ENCODE data around the gene CACNG4. TPM values are rescaled to one million over a fixed set of nuclear protein-coding genes. Genes with fewer than 3 reads are reported as not detected.

Gene CACNG4
- total RNA-seq, 4 donors from 2014 or later = 0.42 to 0.91 TPM; not detected in 2

DNA sequence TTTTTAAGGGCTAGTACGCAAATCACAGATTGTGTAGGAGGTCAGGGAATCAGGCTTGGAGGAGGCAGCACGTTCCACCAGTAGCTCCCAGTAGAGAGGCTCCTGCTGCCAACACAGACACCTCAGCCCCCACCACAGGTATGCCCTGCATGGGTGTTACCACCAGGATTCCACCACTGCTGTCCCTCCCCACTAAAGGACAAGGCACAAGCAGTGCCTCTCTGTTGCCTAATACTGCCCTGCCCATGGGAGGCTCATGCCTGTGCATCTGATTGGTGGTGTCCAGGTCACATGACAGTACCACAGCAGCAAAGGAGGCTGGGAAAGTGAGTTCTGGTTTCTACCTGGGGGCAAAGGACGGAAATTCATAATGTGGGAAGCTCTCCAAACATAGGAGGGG lies 33.6 kb upstream of the CACNG4 start:
- no peak for TF ChIP-seq CTCF (IDR thresholded peaks at IDR 0.05)
- no peak for TF ChIP-seq POLR2A (IDR thresholded peaks at IDR 0.05)
- no peak for DNase-seq (ENCODE audit: low spot score in 2 of 2)
- no peak overlapping the region for H3K4me3 ChIP-seq (ENCODE audit: low read depth, poor library complexity, severe bottlenecking)
- intact Hi-C loops (cut with DNase I; ENCODE audit: low total_unique reads) = no loop called here
- 35 to 65% methylated on average over 3 of the region's 3 CpGs for WGBS, 2 donors

DNA sequence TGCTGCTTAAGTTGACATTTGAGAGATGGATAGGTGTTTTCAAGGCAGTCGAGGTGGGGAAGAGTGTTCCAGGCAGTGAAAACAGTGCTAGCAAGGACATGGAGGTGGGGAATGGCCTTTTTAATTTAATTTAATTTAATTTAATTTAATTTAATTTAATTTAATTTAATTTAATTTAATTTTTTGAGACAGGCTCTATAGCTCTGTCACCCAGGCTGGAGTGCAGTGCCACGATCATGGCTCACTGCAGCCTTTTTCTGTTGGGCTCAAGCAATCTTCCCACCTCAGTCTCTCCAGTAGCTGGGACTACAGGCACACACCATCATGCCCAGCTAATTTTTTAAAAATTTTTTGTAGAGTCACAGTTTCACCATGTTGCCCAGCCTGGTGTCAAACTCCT lies 32.2 kb upstream of the CACNG4 start:
- intact Hi-C loops (cut with DNase I; ENCODE audit: low total_unique reads) = no loop called here
- H3K4me3 ChIP-seq (ENCODE audit: low read depth, poor library complexity, severe bottlenecking) = no peak overlapping the region
- TF ChIP-seq CTCF (IDR thresholded peaks at IDR 0.05) = no peak
- no peak for TF ChIP-seq POLR2A (IDR thresholded peaks at IDR 0.05)
- no peak for DNase-seq (ENCODE audit: low spot score in 2 of 2)
- WGBS, 2 donors = 65 to 70% methylated on average over 2 of the region's 2 CpGs

DNA sequence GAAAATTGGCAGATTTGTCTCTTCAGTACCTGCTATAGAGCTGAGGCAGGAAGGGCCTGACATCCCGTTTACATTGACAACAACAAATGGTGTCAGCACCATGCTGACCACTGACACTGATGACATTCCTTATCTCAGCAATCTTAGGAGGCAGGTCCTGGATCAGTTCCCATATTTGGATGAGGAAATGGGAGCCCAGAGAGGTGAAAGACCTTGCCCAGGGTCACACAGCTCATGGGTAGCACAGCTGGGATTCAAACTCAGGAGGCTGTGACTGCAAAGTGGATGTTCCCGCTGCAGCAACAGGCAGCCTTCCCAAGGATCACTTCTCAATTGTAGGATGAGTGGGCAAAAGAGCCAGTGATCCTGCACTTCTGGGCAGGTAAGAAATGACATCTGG lies 30.5 kb upstream of the CACNG4 start:
- WGBS, 2 donors = 74 to 76% methylated on average over 2 of the region's 2 CpGs
- no peak for DNase-seq (ENCODE audit: low spot score in 2 of 2)
- no peak overlapping the region for H3K4me3 ChIP-seq (ENCODE audit: low read depth, poor library complexity, severe bottlenecking)
- intact Hi-C loops (cut with DNase I; ENCODE audit: low total_unique reads) = no loop called here
- TF ChIP-seq CTCF (IDR thresholded peaks at IDR 0.05) = no peak
- TF ChIP-seq POLR2A (IDR thresholded peaks at IDR 0.05) = no peak

DNA sequence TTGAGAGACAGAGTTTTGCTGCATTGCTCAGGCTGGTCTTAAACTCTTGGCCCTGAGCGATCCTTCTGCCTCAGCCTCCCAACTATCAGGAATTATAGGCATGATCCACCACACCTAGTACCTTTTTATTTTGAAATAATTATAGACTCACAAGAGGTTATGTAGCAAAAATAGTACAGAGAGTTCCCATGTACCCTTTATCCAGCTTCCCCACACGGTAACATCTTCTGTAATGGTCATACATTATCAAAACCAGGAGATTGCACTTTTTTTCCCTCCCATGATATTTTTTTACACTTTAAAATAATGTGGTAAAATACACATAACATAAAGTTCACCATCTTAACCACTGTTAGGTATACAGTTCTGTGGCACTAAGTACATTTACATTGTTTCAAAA lies 28.8 kb upstream of the CACNG4 start:
- no peak overlapping the region for H3K4me3 ChIP-seq (ENCODE audit: low read depth, poor library complexity, severe bottlenecking)
- TF ChIP-seq POLR2A (IDR thresholded peaks at IDR 0.05) = no peak
- 85 to 99% methylated on average over 2 of the region's 2 CpGs for WGBS, 2 donors
- no peak for DNase-seq (ENCODE audit: low spot score in 2 of 2)
- intact Hi-C loops (cut with DNase I; ENCODE audit: low total_unique reads) = loop anchor here (5.0 kb wide), 1 partner anchor 83 kb away; no protein-coding TSS in a partner anchor

GRCh38 chr17:66938656-66939055 lies 25.9 kb upstream of the CACNG4 start:
- intact Hi-C loops (cut with DNase I; ENCODE audit: low total_unique reads) = loop anchor here (5.0 kb wide), 1 partner anchor 86 kb away; no protein-coding TSS in a partner anchor
- WGBS, 2 donors = 67 to 70% methylated on average over 10 of the region's 10 CpGs
- no peak overlapping the region for H3K4me3 ChIP-seq (ENCODE audit: low read depth, poor library complexity, severe bottlenecking)
- TF ChIP-seq CTCF (IDR thresholded peaks at IDR 0.05) (no peak), POLR2A (IDR thresholded peaks at IDR 0.05) (no peak)
- no peak for DNase-seq (ENCODE audit: low spot score in 2 of 2)

DNA sequence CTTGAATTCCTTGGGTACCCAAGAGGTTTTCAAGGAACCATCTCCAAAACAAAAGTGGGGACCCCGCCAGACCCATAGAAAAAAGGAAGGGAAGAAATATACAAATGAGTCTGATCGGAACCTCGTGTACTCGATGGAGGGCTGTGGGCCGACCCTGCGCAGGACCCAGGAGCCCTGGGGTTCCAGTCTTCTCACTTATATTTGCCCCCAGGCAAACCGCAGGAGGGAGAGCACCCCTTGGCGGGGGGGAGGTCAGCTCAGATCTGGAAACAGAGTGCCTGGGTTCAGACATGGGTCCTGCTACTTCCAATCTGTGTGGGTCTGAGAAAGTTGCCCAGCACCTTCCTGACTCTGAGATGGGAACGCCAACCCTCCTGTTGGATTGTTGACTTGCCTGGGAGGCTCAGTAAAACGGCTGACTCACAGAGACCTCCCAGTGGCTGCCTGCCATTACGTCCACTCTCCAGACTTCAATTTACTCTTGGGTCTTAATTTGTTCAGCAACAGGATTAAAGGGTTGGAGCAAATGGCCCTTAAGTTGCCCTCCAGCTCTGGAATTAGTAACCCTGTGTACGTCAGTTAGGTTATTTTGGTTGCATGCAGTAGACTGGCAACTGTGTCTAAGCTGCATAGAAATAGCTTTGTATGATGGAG lies 24.9 kb upstream of the CACNG4 start:
- no peak overlapping the region for H3K4me3 ChIP-seq (ENCODE audit: low read depth, poor library complexity, severe bottlenecking)
- no peak for DNase-seq (ENCODE audit: low spot score in 2 of 2)
- 83 to 86% methylated on average over 12 of the region's 12 CpGs for WGBS, 2 donors
- intact Hi-C loops (cut with DNase I; ENCODE audit: low total_unique reads) = loop anchor here (5.0 kb wide), 1 partner anchor 87 kb away; no protein-coding TSS in a partner anchor
- no peak for TF ChIP-seq POLR2A (IDR thresholded peaks at IDR 0.05)
- no peak for TF ChIP-seq CTCF (IDR thresholded peaks at IDR 0.05)
